Measurements from ENCODE around the gene SORCS2.

DNA sequence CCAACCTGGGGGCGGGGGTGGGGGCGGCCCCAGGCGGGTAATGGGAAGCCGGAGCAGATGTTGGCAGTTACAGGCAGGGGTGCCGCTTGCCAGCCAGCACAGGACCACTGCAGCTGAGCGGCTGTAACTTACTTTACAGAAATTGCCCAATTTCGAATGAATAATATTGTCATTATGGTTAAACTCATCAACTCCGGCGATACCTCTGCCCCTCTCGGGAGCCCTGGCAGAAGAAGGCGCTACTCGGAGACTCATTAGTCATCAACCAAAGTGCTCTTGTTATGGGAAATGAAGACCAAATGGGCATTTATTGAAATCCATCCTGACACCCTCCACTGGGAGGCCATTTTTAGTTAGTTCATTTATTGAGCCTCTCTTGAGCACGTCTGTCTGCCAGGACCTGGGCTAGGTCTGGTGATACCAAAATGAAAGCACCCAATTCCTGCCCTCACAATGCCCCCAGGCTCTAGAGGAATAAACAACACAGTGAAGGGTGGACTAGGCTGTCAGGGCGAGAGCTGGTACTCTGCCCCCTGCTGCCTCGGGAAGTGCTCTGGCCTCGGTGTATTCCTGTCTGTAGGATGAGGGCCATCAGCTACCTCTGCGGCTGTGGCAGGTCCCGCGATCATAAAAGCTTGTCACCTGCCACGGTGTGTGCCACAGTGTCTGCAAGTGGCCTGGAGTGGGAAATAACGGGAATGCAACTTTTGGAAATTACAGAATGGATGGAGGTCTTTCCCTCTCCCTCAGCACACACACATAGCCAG lies 401.5 kb downstream of the SORCS2 start:
- TF ChIP-seq, protein P1, sequence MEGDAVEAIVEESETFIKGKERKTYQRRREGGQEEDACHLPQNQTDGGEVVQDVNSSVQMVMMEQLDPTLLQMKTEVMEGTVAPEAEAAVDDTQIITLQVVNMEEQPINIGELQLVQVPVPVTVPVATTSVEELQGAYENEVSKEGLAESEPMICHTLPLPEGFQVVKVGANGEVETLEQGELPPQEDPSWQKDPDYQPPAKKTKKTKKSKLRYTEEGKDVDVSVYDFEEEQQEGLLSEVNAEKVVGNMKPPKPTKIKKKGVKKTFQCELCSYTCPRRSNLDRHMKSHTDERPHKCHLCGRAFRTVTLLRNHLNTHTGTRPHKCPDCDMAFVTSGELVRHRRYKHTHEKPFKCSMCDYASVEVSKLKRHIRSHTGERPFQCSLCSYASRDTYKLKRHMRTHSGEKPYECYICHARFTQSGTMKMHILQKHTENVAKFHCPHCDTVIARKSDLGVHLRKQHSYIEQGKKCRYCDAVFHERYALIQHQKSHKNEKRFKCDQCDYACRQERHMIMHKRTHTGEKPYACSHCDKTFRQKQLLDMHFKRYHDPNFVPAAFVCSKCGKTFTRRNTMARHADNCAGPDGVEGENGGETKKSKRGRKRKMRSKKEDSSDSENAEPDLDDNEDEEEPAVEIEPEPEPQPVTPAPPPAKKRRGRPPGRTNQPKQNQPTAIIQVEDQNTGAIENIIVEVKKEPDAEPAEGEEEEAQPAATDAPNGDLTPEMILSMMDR (IDR thresholded peaks at IDR 0.05) = peak; percentile 19
- no peak for TF ChIP-seq EZH2phosphoT487 (IDR thresholded peaks at IDR 0.05)

Data from neural progenitor cell (in vitro differentiated cells).